GM19099 (cell line): ENCODE measurements around the gene CENPN.

Experiments used
- POLR2A ChIP-seq: IDR thresholded peaks from 3 replicates; pipeline ENCODE4 v1.6.1; 2011; ENCODE audit warnings: low read depth; ENCODE audit not compliant: insufficient read length; ENCODE audit errors: extremely low read depth

The CENPN gene

DNA sequence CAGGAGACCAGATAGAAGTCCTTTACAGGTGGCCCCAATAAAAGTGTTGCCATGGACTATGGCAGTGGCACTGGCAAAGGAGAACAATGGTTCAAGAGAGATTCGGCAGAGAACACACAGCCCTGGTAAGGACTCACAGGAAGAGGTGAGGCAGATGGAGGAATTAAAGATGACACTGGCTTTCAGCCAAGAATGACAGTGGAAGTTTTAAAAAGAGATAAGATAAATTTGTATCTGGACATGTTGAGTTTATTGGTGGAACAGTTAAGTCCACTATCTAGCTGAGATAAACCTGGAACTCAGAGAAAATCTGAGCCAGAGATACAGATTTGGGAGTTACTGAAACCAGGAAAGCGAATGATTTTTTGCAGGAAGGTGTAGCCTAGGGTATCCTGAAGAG, 20.5 kb upstream of the CENPN start:
- no peak for TF ChIP-seq POLR2A

GRCh38 chr16:80988756-80989155, 18.3 kb upstream of the CENPN start:
- no peak for TF ChIP-seq POLR2A

DNA sequence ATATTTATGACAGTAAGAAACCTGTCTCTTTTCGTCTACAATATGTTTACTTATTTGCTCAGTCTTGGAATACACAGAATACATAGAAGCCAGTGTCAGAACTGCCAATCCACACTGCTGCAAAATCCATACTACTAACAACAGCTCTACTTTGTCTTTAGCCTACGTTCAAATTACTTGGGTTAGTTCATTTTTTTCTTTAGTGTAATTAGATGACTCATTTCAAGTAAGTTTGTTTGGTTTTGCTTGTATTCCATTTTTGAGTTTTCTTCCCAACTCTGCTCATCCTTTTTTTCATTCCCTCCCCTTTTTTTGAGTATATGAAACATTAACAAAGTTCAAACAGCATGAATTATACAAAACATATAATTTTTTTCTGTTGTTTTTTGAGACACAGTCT, 17.2 kb upstream of the CENPN start:
- no peak for TF ChIP-seq POLR2A

DNA sequence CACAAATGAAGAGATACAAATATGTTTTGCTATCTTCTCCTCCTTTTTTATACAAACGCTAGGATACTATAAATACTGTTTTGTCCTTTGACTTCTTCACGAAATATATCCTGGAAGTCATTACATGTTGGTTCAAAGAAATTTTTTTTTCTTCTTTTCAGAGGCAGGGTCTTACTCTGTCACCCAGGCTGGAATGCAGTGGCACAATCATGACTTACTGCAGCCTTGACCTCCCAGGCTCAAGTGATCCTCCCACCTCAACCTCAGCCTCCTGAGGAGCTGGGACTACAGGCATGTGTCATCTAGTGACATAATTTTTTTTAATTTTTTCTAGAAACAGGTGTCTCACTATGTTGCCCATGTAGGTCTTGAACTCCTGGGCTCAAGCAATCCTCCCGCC, 16.4 kb upstream of the CENPN start:
- TF ChIP-seq POLR2A, result no peak

GRCh38 chr16:80990978-80991377, 16.0 kb upstream of the CENPN start:
- TF ChIP-seq POLR2A, result no peak

DNA sequence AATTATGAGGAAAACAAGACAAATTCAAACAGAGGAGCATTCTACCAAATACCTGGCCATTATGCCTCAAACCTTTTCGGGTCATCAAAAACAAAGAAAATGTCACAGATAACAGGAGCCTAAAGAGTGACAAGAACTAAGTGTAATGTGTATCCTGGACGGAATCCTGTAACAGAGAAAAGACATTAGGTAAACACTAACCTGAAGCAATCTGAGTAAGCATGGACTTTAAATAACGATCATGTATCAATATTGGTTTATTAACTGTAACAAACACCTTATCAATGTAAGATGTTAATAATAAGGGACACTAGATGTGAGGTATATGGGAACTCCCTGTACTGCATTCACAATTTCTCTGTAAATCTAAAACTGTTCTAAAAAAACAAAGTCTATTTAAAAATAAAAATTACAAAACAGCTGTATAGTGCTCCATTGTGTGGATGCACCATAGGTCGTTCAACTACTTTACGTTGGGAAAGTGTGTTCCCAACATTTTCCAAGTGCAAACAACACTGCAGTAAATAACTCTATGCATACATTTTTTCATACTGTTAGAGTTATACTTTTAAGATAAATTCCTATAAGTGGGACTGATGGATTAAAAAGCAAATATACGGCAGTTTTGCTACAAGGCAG, 15.1 kb upstream of the CENPN start:
- no peak for TF ChIP-seq POLR2A

DNA sequence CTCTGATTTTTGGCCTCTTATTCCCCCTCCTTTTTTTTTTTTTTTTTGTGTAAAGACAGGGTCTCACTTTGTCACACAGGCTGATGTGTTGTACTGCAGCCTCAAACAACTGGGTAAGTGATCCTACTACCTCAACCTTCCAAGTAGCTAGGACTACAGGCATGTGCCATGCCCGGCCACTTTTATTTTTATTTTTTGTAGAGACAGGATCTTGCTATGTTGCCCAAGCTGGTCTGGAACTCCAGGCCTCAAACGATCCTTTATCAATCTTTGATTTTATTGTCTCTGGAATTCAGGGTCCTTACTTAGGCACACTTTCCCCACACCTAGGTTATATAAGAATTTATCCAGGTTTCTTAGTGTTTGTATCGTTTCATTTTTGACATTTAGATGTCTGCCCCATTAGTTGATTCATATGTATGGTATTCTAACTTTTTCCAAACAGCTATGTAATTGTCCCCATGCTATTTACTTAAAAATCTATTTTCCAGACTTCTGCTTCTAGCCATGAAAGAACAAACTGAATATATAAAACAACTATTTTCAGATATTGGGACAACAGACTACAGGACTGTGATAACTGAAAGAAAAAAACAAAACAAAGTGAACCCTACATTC, 14.2 kb upstream of the CENPN start:
- TF ChIP-seq POLR2A, result no peak

- TF ChIP-seq POLR2A, result no peak
Observed at GRCh38 chr16:80993307-80993706, 13.7 kb upstream of the CENPN start.

DNA sequence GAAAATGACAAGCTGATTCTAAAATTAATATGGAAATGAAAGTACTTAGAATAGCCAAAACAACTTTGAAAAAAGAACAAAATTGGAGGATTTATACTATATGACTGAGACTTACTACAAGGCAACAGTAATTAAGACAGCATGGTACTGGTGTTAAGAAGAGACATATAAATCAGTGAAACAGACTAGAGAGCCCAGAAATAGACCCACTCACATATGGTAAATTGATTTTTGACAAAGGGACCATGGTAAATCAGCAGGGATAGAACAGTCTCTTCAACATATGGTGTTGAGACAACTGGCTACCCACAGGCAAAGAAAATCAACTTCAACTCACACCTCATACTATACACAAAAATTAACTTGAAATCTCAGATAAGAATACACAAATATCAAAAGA, 13.2 kb upstream of the CENPN start:
- TF ChIP-seq POLR2A, result no peak

DNA sequence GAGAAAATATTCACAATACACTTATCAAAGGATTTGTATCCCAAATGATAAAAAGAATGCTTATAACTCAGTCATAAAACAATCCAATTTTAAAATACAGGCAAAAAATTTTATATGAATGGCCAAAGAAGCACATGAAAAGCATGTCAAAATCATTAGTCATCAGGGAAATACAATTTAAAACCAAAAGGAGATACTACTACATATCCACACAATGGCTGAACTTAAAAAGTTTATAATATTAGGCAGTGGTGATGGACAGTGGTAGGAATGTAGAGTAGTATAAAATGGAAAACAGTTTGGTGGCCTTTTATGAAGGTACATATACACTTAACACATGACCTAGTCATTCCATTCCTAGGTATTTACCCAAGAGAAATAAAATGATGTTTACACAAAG, 12.6 kb upstream of the CENPN start:
- no peak for TF ChIP-seq POLR2A

DNA sequence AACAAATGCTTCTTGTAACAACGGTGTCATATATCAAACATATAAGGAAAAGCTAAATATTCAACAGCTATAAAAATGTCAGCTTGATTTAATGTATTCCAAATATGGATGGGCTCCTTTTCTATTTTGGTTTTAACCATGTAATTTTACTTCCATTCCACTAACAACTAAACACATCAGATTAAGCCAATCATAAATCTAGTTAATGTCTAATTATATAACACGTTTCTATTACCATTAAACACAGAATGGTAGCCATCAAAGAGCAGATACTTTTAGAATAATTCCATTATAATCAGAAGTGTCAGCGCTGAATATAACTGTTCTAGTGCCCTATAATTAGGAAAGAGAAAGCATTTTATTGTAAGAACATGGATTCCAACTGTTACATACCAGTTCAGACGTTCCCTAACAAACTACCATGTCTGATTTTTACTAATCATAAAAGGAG, 10.3 kb upstream of the CENPN start:
- TF ChIP-seq POLR2A, result no peak

- no peak for TF ChIP-seq POLR2A
Observed at GRCh38 chr16:80997139-80997798, 9.7 kb upstream of the CENPN start.

DNA sequence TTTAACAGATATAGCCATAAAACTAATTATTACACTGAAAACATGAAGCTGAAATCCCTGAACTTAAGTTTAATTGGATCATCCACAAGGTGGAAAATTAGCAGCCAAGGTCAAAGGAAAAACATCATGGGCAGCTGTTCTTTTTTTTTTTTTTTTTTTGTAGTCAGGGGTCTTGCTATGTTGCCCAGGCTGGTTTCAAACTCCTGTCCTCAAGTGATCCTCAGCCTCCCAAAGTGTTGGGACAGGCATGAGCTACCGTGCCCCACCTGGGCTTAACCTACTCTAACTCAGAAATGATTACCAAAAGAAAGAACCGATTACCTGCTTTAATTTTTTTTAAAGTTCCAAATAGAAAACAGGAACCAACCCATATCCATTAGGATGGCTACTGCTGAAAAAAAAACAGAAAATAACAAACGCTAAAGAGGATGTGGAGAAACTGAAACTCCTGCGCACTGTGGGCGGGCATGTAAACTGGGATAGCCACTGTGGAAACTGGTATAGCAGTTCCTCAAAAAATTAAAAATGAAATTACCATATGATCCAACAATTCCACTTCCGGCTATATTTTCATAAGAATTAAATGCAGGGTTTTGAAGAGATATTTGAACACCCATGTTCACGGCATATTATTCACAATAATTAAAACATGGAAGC, 8.9 kb upstream of the CENPN start:
- no peak for TF ChIP-seq POLR2A

DNA sequence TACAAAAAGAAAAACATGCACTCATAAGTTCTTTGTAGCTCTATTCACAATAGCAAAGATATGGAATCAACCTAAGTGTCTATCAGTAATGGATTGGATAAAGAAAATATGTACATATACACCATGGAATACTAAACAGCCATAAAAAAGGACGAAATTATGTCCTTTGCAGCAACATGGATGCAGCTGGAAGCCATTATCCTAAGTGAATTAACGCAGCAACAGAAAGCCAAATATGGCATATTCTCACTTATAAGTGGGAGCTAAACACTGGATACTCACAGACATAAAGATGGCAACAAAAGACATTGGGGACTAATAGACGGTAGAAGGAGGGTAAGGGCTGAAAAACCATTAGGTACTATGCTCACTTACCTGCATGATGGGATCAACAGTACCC, 6.1 kb upstream of the CENPN start:
- no peak for TF ChIP-seq POLR2A

GRCh38 chr16:81001330-81001729, 5.7 kb upstream of the CENPN start:
- TF ChIP-seq POLR2A, result no peak

DNA sequence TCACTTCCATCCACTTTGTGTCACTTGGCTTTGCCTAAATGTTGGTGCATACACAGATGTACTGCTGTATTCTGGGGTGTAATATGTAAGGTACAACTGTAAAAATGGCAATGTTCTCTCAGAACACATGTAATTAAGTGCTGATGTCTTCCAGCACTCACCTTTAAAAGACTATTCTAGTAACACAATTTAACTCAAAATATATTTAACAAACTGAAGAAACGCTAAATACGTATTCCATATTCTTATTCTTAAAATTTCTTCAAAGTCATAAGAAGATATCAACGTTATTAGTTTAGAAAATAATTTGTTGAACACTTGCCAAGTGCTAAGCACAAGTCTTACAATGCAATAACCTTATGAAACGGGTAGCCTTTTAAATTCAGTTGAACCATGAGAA, 4.0 kb upstream of the CENPN start:
- no peak for TF ChIP-seq POLR2A
